NT2/D1 (cell line): ENCODE measurements around the gene NXPH1.

Source experiments
- SUZ12 ChIP-seq: IDR thresholded peaks from 2 replicates; pipeline ENCODE4 v1.6.1; 2011; ENCODE audit not compliant: insufficient read length, insufficient read depth; ENCODE audit errors: extremely low read depth
- YY1 ChIP-seq: IDR thresholded peaks from 2 replicates; pipeline ENCODE4 v1.6.1; 2011; ENCODE audit not compliant: insufficient read length, insufficient read depth
- ZNF274 ChIP-seq: IDR thresholded peaks from 2 replicates; pipeline ENCODE4 v1.6.1; 2011; ENCODE audit warnings: mild to moderate bottlenecking, low read depth, low read length

- TF ChIP-seq YY1 (no peak), ZNF274 (no peak), SUZ12 (no peak)
Measured at GRCh38 chr7:8567626-8568025, 134.2 kb downstream of the NXPH1 start.
